Activated T-helper 1 cell treated with anti-CD3 and anti-CD28 coated beads, Interleukin-2, amount 50 U/mL, for 16 hours (primary cell): Measurements from ENCODE around the gene RNF17.
"Not testable (repeated sequence)": the region's sequence is repeated elsewhere in the genome, so short reads cannot be mapped to it uniquely, and the experiment has no call there.

ENCODE experiments used
- DNase-seq, 2 donors: peaks; one replicate each; pipeline ENCODE4 v3.0.0-alpha.2; 2020; ENCODE audit warnings: low read depth in 1 of 2, low spot score in 1 of 2

The RNF17 gene, protein sequence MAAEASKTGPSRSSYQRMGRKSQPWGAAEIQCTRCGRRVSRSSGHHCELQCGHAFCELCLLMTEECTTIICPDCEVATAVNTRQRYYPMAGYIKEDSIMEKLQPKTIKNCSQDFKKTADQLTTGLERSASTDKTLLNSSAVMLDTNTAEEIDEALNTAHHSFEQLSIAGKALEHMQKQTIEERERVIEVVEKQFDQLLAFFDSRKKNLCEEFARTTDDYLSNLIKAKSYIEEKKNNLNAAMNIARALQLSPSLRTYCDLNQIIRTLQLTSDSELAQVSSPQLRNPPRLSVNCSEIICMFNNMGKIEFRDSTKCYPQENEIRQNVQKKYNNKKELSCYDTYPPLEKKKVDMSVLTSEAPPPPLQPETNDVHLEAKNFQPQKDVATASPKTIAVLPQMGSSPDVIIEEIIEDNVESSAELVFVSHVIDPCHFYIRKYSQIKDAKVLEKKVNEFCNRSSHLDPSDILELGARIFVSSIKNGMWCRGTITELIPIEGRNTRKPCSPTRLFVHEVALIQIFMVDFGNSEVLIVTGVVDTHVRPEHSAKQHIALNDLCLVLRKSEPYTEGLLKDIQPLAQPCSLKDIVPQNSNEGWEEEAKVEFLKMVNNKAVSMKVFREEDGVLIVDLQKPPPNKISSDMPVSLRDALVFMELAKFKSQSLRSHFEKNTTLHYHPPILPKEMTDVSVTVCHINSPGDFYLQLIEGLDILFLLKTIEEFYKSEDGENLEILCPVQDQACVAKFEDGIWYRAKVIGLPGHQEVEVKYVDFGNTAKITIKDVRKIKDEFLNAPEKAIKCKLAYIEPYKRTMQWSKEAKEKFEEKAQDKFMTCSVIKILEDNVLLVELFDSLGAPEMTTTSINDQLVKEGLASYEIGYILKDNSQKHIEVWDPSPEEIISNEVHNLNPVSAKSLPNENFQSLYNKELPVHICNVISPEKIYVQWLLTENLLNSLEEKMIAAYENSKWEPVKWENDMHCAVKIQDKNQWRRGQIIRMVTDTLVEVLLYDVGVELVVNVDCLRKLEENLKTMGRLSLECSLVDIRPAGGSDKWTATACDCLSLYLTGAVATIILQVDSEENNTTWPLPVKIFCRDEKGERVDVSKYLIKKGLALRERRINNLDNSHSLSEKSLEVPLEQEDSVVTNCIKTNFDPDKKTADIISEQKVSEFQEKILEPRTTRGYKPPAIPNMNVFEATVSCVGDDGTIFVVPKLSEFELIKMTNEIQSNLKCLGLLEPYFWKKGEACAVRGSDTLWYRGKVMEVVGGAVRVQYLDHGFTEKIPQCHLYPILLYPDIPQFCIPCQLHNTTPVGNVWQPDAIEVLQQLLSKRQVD (N-terminal part only)

GRCh38 chr13:24763596-24764275 lies at the start of gene RNF17:
Gene RNF17, plus strand, starts transcription at chr13:24764169. Its CDS starts 35 bp downstream, at chr13:24764204.
- no peak for DNase-seq

DNA sequence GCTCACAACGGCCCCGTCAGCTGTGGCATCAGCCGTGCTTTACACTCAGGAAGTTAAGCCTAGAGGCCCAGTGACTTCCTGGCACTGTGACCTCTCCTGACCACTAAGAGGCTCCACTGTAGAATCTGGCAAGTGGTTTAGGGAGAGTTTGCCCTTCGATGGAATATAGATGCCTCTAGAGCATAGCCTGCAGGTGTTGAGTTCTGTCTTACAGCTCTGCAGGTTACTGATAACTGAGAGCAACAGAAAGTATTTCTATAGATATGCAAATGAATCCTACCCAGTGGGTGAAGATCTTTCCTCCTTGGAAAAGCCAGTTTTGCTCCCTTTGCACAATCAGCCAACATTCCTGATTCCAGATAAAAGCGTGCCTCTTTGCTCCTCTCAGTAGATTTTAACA lies 48.0 kb upstream of the RNF17 start:
- DNase-seq: no peak

DNA sequence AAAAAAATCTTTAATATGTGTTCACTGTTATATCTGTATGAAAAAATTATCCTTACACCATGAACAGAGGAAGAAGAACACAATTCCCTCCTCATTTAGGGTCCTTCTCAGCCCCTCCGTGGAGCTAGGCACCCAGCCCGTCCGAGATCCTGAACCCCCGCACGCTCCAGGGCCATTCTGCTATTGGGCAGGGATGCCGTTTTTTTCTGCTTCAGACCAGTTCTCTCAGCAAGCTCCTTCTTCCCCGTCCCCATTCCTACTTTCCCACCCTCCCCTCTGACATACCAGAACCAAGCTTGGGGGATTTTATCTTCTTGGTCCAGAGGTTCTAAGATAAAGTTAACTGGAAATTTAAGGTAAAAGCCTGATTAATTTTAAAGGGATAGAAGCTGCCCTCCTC lies 47.5 kb upstream of the RNF17 start:
- DNase-seq: no peak

- no peak for DNase-seq
Measured at GRCh38 chr13:24717217-24717616, 46.8 kb upstream of the RNF17 start.

DNA sequence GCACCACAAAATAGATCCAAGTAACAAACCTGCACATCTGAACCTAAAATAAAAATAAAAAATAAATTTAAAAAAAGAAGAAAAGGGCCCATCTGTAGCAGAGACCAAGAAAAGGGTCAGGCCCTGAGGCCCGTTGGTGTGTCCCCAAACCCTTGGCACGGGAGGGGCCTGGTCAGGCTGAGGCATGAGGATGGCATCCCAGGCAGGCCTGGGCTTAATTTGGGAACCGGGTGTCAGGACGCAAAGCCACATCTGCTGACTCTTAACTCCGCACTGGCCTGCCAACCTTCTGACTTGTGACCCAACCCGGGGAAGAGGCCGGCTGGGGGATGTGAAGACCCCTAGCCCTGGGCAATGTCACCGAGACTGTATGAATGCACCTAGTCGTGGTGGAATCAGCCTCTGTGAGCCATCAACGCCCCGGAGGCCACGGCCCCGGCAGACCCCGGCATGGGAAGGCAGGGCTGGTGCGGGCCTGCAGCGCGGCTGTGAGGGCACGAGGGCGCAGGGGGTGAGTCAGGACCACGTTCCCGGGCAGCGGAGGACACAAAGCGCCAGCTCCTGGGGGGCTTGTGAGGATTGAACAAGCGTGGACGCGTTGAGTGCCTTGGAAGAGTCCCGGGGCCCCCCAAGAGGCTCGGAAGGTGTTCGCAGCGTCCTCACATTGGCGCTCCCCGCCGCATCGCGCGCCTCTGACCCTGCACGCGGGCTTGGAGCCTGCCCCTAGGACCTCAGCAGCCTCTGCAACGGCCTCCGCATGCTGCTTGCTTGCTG lies 45.6 kb upstream of the RNF17 start:
- DNase-seq: no peak

GRCh38 chr13:24719139-24719538 lies 44.8 kb upstream of the RNF17 start:
- DNase-seq: no peak

DNA sequence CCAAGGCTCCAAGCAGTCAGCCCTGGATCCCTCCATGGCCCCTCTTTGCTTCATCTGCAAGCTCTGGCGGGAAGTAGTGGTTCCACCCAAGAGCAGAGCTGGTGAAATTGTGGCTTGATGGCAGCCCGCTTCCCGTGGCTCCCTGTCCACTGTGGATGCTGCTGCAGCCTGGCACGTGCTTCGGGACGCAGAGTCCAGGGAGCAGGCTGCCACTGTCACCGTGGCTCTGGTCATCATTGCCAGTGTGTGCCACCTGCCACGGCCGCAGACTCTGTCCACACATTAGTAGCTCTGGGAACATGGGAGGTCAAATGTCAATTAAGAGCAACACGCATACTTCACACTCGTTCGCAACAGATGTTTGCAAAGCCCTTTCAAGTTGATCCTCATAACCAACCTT lies 40.8 kb upstream of the RNF17 start:
- DNase-seq: no peak

DNA sequence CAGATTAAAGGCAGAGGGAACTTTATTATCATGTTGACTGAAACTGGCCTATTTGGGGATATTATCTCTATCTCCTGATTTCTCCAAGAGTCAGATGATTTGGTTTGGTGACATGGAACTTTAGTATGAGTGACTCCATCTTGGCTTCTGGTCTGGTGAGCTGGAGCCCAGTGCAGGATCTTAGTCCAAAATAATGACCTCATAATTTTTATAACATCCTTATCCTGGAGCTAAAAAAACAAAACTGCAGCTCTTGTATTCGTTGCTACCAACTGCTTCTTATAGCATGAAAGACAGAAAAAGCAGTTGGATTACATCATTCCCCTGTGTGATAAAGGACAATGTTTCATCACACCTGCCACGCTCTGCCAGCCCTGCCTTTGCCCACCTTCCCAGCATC lies 39.3 kb upstream of the RNF17 start:
- no peak for DNase-seq

DNA sequence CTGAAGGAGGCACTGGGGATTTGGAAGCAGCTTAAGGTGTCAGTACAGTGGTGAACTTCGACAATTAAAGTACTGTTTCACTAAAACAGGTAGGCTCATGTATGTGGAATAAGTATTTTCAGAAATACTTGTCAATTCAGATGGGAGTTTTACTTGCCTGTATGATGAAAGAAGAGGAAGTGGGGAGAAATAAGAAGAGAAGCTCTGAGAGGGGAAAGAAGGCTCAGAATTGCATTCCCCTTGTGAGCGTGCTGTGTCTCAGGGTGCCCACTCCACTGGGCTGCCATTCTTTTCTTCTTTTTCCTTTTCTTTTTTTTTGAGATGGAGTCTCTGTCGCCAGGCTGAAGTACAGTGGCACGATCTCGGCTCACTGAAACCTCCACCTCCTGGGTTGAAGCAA lies 38.6 kb upstream of the RNF17 start:
- DNase-seq: no peak

GRCh38 chr13:24727731-24728601 lies 36.0 kb upstream of the RNF17 start:
- peak; percentile 24 to 42 for DNase-seq

GRCh38 chr13:24730873-24731567 lies 32.9 kb upstream of the RNF17 start:
- DNase-seq: not testable (repeated sequence)

DNA sequence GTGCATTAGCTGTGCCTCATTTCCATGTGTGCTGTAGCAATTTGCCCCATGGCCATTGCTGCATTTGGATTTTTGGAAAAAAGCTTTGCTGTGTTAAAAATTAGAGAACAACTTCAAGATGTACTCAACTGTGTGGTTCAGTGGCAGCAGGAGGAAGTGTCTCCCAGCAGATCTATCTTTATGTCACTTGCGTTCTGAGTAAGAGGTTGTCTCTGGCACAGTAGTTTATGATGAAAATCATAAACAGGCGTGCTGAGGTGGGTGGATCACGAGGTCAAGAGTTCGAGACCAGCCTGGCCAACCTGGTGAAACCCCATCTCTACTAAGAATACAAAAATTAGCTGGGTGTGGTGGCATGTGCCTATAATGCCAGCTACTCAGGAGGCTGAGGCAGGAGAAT lies 29.0 kb upstream of the RNF17 start:
- no peak for DNase-seq

GRCh38 chr13:24737042-24737441 lies 26.9 kb upstream of the RNF17 start:
- DNase-seq: no peak

DNA sequence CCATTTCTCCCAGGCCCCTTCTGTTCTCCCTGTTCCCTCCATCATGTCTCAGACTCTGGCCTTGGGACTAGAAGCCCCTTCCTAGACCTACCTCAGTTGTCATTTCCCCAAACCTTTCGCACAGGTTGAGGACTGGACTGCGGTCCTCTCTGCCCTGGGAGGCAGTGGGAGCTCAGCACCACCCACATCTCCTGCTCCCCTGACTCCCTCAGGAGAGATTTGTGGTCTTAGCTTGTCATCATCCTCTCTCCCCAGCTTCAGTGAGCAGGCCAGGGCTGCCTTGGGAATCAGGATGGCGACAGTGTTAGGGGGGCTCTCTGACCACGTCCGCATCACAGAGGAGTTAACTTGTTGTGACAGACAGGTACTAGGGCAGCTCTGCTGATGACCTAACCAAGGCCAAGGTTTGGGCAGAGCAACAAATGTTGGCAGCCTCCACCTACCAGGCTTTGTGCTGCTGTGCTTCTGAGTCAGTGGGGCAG lies 25.6 kb upstream of the RNF17 start:
- DNase-seq: no peak

DNA sequence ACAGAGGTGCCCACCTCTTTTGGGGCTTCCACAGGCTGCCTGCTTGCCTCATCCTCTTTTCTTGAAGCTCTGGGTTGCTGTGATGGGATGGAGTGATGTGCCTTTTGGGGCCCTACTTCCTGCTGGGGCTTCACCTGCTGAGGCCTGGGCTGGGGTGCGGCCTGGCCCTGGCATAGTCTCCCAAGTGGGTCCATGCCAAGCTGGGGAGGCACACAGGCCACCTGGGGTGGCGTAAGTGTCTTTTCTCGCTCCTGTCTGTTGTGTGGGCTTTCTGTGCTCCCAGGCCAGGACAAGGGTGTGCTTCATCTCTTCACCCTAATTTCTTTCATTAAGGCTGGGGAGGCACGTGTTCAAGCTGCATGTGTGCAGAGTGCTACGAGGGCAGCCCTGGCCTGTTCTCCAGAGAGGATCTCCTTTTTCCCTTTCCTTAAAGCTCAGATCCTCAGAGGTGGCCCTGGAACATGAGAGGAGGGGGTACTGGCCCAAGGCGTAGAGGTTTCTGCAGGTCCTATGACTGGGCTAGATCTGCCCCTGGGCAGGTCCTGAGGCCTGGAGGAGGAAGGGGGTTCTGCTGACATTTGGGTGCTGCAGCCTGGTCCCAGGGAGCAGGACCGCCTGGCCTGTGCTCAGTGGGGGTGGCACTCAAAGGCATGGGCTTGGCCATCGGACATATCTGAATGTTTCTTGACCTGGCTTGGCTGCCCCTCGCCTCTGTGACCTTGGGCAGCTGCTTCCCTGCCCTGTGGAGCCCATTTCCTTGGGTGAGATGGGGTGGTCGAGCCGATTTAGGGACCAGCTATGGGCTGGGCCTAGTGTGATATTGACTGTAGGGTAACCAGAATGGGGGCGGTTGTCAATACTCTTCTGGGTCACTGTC lies 23.7 kb upstream of the RNF17 start:
- no peak for DNase-seq

GRCh38 chr13:24741016-24741662 lies 22.8 kb upstream of the RNF17 start:
- no peak for DNase-seq

DNA sequence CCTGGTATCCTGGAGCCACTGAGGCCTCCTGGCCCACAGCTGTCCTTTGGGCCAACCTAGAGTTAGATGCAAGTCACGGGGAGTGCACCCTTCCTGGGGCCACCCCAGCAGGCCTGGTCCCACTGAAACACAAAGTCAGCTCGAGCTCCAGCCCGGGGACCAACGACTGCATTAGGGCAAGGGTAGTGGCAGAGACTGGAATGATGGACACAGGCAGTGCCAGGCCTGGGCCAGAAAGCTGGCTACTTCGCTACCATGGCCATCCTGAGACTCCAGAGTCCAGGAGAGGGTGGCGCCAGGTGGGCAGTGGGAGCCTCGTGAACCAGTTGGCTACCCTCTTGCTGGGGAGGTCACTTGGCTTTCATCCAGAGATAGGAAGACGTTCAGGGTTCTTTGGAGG lies 22.2 kb upstream of the RNF17 start:
- no peak for DNase-seq
